KMS-11 (cell line): ENCODE measurements around the gene ENO3.

ENCODE experiments used
- H2AFZ ChIP-seq: fragments of 200-600 bp; sonication (generic); 2 replicates; pipeline ENCODE4 v1.6.1; 2016; ENCODE audit warnings: antibody characterized with exemption, mixed run types, low read depth
- H3K27ac ChIP-seq: fragments of 200-600 bp; sonication (generic); 2 replicates; pipeline ENCODE4 v1.6.1; 2016; ENCODE audit warnings: mild to moderate bottlenecking, mixed run types
- H3K27me3 ChIP-seq: fragments of 200-600 bp; sonication (generic); 2 replicates; pipeline ENCODE4 v1.6.1; 2017; ENCODE audit warnings: mild to moderate bottlenecking, low read depth, mixed run types, moderate library complexity; ENCODE audit not compliant: insufficient read depth
- H3K36me3 ChIP-seq: fragments of 200-600 bp; sonication (generic); 2 replicates; pipeline ENCODE4 v1.6.1; 2017; ENCODE audit warnings: mild to moderate bottlenecking, mixed run types; ENCODE audit not compliant: insufficient read depth
- H3K4me1 ChIP-seq: fragments of 200-600 bp; sonication (generic); 2 replicates; pipeline ENCODE4 v1.6.1; 2016; ENCODE audit warnings: mild to moderate bottlenecking, low read depth, mixed run types; ENCODE audit not compliant: poor library complexity, severe bottlenecking
- H3K4me2 ChIP-seq: fragments of 200-600 bp; sonication (generic); 2 replicates; pipeline ENCODE4 v1.7.0; 2016; ENCODE audit warnings: mild to moderate bottlenecking, mixed run types
- H3K4me3 ChIP-seq: fragments of 200-600 bp; sonication (generic); IDR thresholded peaks from 2 replicates; pipeline ENCODE4 v1.6.1; 2017; ENCODE audit warnings: low read depth, low read length, mixed read lengths; ENCODE audit not compliant: insufficient read depth
- H3K79me2 ChIP-seq: fragments of 200-600 bp; sonication (generic); 2 replicates; pipeline ENCODE4 v1.6.1; 2016; ENCODE audit warnings: low read depth, mixed run types; ENCODE audit not compliant: insufficient read depth
- H3K9ac ChIP-seq: fragments of 200-600 bp; sonication (generic); 2 replicates; pipeline ENCODE4 v1.6.1; 2016; ENCODE audit warnings: mild to moderate bottlenecking, mixed run types
- H4K20me1 ChIP-seq: fragments of 200-600 bp; sonication (generic); 2 replicates; pipeline ENCODE4 v1.6.1; 2016; ENCODE audit warnings: mild to moderate bottlenecking, mixed run types; ENCODE audit not compliant: insufficient read depth
- CTCF ChIP-seq: fragments of 200-600 bp; sonication (generic); conservative IDR thresholded peaks from 2 replicates; pipeline ENCODE4 v1.6.1; 2017; ENCODE audit warnings: low read depth, mild to moderate bottlenecking, antibody characterized with exemption, low read length, moderate library complexity, mixed read lengths

The ENO3 gene

DNA sequence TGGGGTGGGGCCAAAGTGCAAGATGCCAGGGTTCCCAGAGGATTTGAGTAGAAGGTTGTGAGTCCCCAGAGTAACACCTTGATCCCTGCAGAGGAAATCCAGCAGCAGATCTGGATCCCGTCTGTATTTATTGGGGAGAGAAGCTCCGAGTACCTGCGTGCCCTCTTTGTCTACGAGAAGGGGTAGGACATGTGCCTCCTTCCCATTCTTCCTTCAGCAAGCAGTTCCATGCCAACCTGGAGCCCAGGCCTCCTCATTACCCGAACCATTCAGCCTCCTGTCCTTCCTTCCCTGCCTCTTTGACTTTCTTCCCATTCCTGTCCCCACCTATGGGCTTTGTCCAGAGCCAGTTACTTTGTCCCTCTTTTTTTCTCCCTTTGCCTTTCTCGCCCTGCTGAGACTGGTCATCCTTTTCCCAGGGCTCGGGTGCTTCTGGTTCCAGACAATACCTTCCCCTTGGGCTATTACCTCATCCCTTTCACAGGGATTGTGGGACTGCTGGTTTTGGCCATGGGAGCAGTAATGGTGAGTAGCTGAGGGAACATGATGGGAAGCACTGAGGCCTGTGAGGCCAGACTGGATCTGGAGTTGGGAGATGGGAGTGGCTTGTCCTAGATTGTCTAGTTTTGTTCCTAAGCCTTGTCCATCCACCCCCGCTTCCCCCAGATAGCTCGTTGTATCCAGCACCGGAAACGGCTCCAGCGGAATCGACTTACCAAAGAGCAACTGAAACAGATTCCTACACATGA is 8.0 kb upstream of the ENO3 start:
- Histone ChIP-seq H3K36me3 (no peaks in the 10 kb centered on the region), H3K4me1 (no peaks in the 10 kb centered on the region), H3K9ac (no peak overlapping the region), H3K4me2 (no peak overlapping the region), H4K20me1 (no peaks in the 10 kb centered on the region), H3K4me3 (no peak overlapping the region), H3K79me2 (peaks cover 8% of the 10 kb centered on the region; the same call in 1 of the 2 replicates), H2AFZ (no peak overlapping the region), H3K27me3 (no peaks in the 10 kb centered on the region), H3K27ac (no peak overlapping the region)
- no peak for TF ChIP-seq CTCF

- H4K20me1 ChIP-seq, result no peaks in the 10 kb centered on the region
- H3K4me1 ChIP-seq, result no peaks in the 10 kb centered on the region
- TF ChIP-seq CTCF, result no peak
- H3K79me2 ChIP-seq, result peaks cover 8% of the 10 kb centered on the region; the same call in 1 of the 2 replicates
- no peaks in the 10 kb centered on the region for H3K27me3 ChIP-seq
- no peak overlapping the region for H3K4me2 ChIP-seq
- no peak overlapping the region for H2AFZ ChIP-seq
- no peak overlapping the region for H3K9ac ChIP-seq
- no peaks in the 10 kb centered on the region for H3K36me3 ChIP-seq
- H3K4me3 ChIP-seq, result no peak overlapping the region
- no peak overlapping the region for H3K27ac ChIP-seq
These were observed 6.8 kb upstream of the ENO3 start for GRCh38 chr17:4944163-4944553.

GRCh38 chr17:4944554-4945175 is 6.3 kb upstream of the ENO3 start:
- no peak for TF ChIP-seq CTCF
- Histone ChIP-seq H3K27me3 (no peaks in the 10 kb centered on the region), H3K4me3 (no peak overlapping the region), H3K4me2 (no peak overlapping the region), H3K36me3 (no peaks in the 10 kb centered on the region), H3K27ac (no peak overlapping the region; the same call in 1 of the 2 replicates), H3K9ac (no peak overlapping the region), H2AFZ (no peak overlapping the region), H3K4me1 (no peaks in the 10 kb centered on the region), H4K20me1 (no peaks in the 10 kb centered on the region), H3K79me2 (peaks cover 8% of the 10 kb centered on the region; the same call in 1 of the 2 replicates)

- no peak overlapping the region for H3K4me3 ChIP-seq
- no peak overlapping the region for H3K4me2 ChIP-seq
- H4K20me1 ChIP-seq, result no peaks in the 10 kb centered on the region
- H2AFZ ChIP-seq, result no peak overlapping the region
- H3K36me3 ChIP-seq, result no peaks in the 10 kb centered on the region
- H3K4me1 ChIP-seq, result no peaks in the 10 kb centered on the region
- no peaks in the 10 kb centered on the region for H3K27me3 ChIP-seq
- H3K27ac ChIP-seq, result no peak overlapping the region; the same call in 1 of the 2 replicates
- H3K9ac ChIP-seq, result no peak overlapping the region
- peaks cover 8% of the 10 kb centered on the region; the same call in 1 of the 2 replicates for H3K79me2 ChIP-seq
- no peak for TF ChIP-seq CTCF
These were observed 5.6 kb upstream of the ENO3 start for GRCh38 chr17:4945176-4945943.
